HG03575 (cell line): ENCODE measurements around the gene MYO16.
A peak's percentile ranks its signal among the peaks of the same experiment; 100 is the strongest.
"Not testable (repeated sequence)": the region's sequence is repeated elsewhere in the genome, so short reads cannot be mapped to it uniquely, and the experiment has no call there.

Experiments used
- ATAC-seq: cut with Tn5 transposase; IDR thresholded peaks from one replicate; pipeline ENCODE4 v1.9.1; 2021; ENCODE audit not compliant: unreplicated experiment, insufficient number of reproducible peaks, low FRiP score; ENCODE audit errors: extremely low read depth

MYO16 gene

GRCh38 chr13:108851660-108852059 is 222.2 kb downstream of the MYO16 start:
- no peak for ATAC-seq

- ATAC-seq = no peak
Measured at GRCh38 chr13:108853031-108853430, 223.6 kb downstream of the MYO16 start.

GRCh38 chr13:108855737-108856387 is 226.5 kb downstream of the MYO16 start:
- peak; percentile 52 for ATAC-seq

GRCh38 chr13:108858676-108859075 is 229.3 kb downstream of the MYO16 start:
- no peak for ATAC-seq

GRCh38 chr13:108859197-108860012 is 230.0 kb downstream of the MYO16 start:
- ATAC-seq = no peak

- ATAC-seq = no peak
Measured at GRCh38 chr13:108860418-108860817, 231.0 kb downstream of the MYO16 start.

- no peak for ATAC-seq
Measured at GRCh38 chr13:108877300-108877699, 247.9 kb downstream of the MYO16 start.

- ATAC-seq = no peak
Measured at GRCh38 chr13:108878732-108879131, 249.3 kb downstream of the MYO16 start.

GRCh38 chr13:108889324-108889984 is 260.0 kb downstream of the MYO16 start:
- ATAC-seq = no peak

- ATAC-seq = no peak
Measured at GRCh38 chr13:108895220-108895704, 265.9 kb downstream of the MYO16 start.

- ATAC-seq = no peak
Measured at GRCh38 chr13:108897955-108898354, 268.5 kb downstream of the MYO16 start.

- no peak for ATAC-seq
Measured at GRCh38 chr13:108902405-108903155, 273.2 kb downstream of the MYO16 start.

- no peak for ATAC-seq
Measured at GRCh38 chr13:108903613-108904012, 274.2 kb downstream of the MYO16 start.

GRCh38 chr13:108911807-108912206 is 282.4 kb downstream of the MYO16 start:
- no peak for ATAC-seq

GRCh38 chr13:108913731-108914130 is 284.3 kb downstream of the MYO16 start:
- ATAC-seq = not testable (repeated sequence)

- ATAC-seq = no peak
Measured at GRCh38 chr13:108915095-108915633, 285.8 kb downstream of the MYO16 start.

- peak; percentile 85 for ATAC-seq
Measured at GRCh38 chr13:108915634-108916512, 286.5 kb downstream of the MYO16 start.

- no peak for ATAC-seq
Measured at GRCh38 chr13:108917581-108917980, 288.2 kb downstream of the MYO16 start.
